Sciatic nerve (tissue), 2 donors: ENCODE data around the gene TRMT2A. TPM values are rescaled to one million over a fixed set of nuclear protein-coding genes. Genes with fewer than 3 reads are reported as not detected.
A peak's percentile ranks its signal among the peaks of the same experiment; 100 is the strongest.

Source experiments
- ATAC-seq: fragments of 200-7000 bp; cut with Tn5 transposase; one replicate; pipeline ENCODE4 v1.9.1; 2020; ENCODE audit warnings: mild to moderate bottlenecking, moderate library complexity
- DNase-seq: peaks from one replicate; pipeline ENCODE4 v3.0.0-alpha.2; 2020; ENCODE audit warnings: low spot score
- intact Hi-C: fragments of 100-400 bp; cut with DNase I; formaldehyde crosslinking; loops from one replicate; pipeline ENCODE4 v1.14.2; 2022
- total RNA-seq: library from RNA; stranded (reverse); fragmentation: NEBNext Ultra II Directional; extraction: Animal tissue kit (Norgen Biotek cat#: 25700); gene quantifications from one replicate; pipeline ENCODE4 v1.2.1, GENCODE V29; 2021
- donor health status: DM: no; HTN: no; CAD: no.
- donor health status: DM: no; HTN: no; CAD: no.

TRMT2A gene
- total RNA-seq, 1 donor from 2014 or later = 46.8 TPM

GRCh38 chr22:20151276-20151588, 34.2 kb upstream of the TRMT2A start:
- no peak for ATAC-seq
- DNase-seq = no peak
- intact Hi-C loops = no loop called here

GRCh38 chr22:20150381-20151275, 33.6 kb upstream of the TRMT2A start, which contains the start of gene CCDC188:
Gene CCDC188 (minus strand): TSS chr22:20151055. CDS start chr22:20150986, 69 bp downstream.
- ATAC-seq = no peak
- no peak for DNase-seq
- intact Hi-C loops = no loop called here

DNA sequence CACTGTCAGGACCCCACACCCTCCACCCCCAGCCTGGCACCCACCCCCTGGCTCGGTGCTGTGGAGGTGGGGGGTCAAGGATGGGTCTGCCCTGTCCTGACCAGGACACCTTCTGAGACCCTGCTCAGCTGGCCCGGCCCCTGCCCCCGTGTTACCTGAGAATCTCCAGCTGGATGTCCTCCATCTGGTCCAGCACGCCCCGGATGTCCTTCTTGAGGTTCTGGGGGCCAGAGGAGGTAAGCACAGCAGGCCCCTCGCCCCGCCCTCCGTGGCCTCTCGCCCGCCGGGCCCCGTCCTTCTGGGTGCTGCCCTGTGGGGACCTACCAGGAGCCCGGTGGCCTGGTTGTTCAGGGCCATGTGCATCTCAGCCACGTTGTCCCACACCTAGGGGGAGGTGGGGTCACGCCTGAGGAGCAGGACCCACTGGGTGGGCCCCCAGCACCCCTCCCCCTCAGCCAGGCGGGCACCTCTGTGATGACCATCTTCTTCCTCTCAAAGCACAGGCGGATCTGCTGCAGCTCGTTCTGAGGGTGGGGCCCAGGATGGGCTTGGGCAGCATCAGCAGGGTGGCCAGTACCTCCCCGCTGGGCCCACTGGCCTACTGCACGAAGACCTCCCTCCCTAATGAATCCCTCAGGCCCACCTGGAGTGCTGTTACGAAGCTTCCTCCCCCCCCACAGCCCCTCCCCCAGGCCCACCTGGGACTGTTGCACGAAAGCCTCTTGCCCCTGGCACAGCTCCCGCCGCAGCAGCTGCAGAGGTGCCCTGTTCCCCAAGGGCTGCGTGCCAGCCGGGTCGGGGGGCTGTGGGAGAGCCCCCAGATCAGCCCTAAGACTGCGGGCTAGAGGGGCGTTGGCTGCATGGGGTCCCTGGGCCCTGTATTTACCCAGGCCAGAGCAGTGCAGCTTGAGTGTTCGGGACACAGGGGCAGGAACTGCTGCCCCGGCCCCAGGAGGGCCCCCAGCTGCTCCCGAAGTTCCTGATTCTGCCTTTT, 32.5 kb upstream of the TRMT2A start:
- intact Hi-C loops = no loop called here
- DNase-seq (no peak), ATAC-seq (no peak)

- ATAC-seq (no peak), DNase-seq (no peak)
- intact Hi-C loops = no loop called here
These were observed 31.4 kb upstream of the TRMT2A start for GRCh38 chr22:20148414-20148813.

DNA sequence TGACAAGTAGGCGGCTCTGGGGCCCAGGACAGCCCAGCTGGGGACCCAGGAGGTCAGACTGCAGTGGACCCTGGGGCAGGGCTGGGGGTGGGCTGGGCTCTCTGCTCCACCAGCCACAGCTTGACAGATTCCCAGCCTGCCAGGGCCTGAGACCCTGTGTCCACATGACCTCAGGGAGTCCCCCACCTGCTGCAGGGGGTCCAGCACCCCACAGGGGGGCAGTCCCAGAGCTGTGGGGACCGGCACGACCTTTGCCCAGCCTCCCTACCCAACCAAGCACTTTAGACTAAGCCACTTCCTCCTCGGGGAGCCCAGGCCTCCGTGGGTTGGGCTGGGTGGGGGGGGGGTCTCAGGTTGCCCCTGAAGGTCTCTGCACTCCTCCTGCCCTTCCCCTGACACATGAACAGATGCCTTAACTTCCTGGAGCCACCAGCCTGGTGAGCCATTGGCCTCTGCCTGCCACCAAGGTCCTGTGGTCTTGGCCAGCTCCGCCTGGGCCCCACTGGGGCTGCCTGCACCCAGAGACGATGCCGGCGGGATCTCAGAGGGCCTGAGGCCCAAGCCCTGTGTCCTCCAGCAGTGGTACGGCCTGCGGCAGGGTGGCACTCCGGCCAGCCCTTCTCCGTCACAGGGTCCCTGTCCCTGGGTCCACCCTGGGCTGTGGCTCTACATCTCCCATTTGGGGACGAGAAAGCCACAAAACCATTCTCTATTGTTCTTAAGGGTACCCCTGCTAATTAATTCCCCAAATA, 30.4 kb upstream of the TRMT2A start:
- intact Hi-C loops = no loop called here
- ATAC-seq = no peak
- DNase-seq = no peak

DNA sequence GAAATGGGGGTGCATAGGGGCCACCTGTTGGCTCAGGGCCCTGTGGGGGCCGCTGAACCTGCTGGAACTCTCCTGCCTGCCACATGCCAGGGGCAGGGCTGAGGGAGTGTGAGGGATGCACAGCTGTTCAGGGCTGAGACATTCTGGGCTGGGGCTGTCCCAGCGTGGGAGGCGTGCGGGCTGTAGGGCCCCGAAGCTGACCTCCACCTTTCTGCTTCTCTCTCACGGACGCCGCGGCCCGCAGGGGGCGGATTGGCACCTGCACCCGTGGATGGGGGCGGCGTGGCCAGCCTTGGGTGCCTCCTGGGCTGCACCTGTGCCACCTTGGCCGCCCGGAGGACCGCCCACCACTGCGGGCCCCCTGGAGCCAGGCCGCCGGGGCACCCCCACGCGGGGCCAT, 29.8 kb upstream of the TRMT2A start:
- ATAC-seq = no peak
- intact Hi-C loops = no loop called here
- no peak for DNase-seq

DNA sequence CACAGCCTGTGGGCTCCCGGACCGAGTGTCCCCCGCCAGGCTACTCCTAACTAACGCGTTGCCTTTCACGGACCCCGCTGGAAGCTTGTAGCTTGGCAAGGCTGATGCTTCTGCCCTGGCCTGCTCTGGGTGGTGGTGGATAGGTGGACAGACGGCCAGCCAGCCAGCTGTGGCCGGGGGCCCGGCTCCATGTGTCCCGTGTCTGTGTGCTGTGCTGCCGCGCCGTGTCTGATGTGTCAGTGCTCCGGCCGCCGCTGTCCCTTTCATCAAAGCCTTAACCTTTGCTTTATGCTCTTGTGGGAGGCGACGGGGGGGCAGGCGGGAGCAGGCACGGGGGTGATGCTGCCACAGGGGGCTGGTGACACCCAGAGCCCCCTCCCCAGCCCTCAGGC, 28.8 kb upstream of the TRMT2A start:
- DNase-seq = no peak
- intact Hi-C loops = no loop called here
- ATAC-seq = no peak

- intact Hi-C loops = no loop called here
- ATAC-seq = no peak
- no peak for DNase-seq
These were observed 28.3 kb upstream of the TRMT2A start for GRCh38 chr22:20145206-20145831.

DNA sequence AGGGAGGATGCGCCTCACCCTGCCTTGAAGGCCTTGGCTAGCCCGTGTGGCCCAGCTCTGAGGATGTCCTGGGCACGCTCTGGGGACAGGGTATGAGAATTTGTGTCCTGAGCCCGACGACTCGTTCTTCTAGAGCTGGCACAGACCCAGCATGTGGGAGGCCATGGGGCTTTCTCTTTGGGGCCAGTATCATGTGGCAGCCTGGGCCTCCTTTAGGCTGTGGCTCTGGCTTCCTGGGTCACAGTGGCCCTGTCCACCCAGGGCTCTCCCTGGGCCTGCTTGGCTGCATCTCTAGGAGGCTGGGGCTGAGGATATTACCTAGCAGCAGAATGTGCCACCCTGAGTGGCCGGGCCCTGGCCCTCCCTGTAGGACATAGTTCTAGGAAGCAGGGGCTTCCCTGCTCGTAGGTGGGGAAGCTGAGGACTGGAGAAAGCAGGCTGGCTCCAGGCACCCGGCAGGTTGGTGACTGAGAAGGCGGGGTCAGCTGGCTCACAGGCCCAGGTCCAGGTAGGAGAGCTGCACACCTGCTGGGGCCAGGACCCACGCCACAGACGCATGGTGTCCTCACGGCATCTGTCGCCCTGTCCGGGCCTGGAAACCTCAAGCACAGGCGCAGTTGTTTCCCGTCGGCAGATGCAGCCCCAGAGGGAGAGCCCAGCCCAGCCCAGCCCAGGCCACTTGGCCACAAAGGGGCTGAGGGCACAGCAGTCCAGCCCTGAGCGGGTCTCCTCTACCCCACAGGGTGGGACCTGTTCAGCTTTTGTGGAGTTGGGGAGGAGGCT, 27.0 kb upstream of the TRMT2A start:
- ATAC-seq (no peak), DNase-seq (no peak)
- intact Hi-C loops = no loop called here

DNA sequence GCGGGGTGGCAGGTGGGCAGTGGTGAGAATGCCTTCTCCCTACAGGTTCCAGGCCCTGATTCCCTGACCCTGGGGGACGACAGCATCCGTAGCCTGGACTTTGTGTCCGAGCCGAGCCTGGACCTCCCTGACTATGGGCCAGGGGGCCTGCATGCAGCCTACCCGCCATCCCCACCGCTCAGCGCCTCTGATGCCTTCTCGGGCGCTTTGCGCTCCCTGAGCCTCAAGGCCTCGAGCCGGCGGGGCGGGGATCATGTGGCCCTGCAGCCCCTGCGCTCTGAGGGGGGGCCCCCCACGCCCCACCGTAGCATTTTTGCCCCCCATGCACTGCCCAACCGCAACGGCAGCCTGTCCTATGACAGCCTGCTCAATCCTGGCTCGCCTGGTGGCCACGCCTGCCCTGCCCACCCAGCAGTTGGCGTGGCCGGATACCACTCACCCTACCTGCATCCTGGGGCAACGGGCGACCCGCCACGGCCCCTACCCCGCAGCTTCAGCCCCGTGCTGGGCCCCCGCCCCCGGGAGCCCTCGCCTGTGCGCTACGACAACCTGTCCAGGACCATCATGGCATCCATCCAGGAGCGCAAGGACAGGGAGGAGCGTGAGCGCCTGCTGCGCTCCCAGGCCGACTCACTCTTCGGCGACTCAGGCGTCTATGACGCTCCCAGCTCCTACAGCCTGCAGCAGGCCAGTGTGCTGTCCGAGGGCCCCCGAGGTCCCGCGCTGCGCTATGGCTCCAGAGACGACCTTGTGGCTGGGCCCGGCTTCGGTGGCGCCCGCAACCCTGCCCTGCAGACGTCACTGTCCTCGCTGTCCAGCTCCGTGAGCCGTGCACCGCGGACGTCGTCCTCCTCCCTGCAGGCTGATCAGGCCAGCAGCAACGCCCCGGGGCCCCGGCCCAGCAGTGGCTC, 25.9 kb upstream of the TRMT2A start:
- intact Hi-C loops = no loop called here
- ATAC-seq (no peak), DNase-seq (no peak)

DNA sequence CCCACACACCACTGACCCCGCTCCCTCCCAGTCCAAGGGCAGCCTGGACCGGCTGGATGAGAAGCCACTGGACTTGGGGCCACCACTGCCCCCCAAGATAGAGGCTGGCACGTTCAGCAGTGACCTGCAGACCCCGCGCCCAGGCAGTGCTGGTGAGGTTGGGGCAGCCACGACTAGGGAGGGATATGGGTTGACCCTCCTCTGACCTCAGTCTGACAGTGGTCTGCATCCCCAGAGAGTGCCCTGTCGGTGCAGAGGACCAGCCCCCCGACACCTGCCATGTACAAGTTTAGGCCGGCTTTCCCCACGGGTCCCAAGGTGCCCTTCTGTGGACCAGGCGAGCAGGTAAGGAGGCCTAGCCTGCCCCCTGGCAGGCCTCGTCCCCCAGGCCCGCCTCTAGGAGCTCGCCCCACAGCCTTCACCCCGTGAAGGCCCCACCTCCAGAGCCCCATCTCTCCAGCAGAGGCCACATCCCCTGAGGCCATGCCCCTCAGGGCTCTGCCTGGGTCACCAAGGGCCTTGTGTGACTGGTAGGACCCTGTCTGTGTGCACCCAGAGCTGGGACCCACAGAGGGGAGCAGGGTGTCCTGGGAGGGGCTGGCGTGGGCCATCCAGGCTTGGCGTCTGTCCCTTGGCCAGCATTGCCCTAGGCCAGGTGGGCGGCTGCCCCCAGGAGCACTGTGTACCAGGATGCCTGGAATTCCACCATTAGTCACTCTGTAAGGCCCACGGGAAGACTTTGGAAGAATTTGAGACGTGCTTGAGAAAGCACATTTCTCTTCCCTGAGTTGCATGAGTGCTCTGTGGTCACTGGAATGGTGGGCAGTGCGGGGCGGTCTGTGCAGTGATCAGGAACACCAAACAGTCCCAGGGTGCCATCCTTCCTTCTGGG, 24.4 kb upstream of the TRMT2A start:
- DNase-seq = no peak
- ATAC-seq = peak; percentile 27
- intact Hi-C loops = no loop called here

- ATAC-seq = no peak
- no peak for DNase-seq
- intact Hi-C loops = no loop called here
These were observed 23.5 kb upstream of the TRMT2A start for GRCh38 chr22:20140521-20140964.

DNA sequence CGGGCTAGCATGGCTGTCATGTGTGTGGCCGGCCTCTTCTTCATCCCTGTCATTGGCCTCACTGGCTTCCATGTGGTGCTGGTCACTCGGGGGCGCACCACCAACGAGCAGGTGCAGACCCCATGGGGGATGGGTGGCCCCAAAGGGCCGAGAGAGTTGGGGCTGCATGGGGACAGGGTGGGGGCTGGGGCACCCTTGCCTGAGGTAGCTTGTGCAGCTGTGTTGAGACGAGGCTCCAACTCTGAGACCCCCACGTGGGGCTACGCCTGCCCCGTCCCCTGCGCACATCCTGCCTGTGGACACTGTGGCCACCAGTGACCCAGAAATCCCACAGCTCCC, 23.1 kb upstream of the TRMT2A start:
- ATAC-seq = no peak
- intact Hi-C loops = no loop called here
- DNase-seq = no peak

- DNase-seq (no peak), ATAC-seq (no peak)
- intact Hi-C loops = no loop called here
These were observed 22.5 kb upstream of the TRMT2A start for GRCh38 chr22:20139391-20140106.

GRCh38 chr22:20138868-20139267, 21.8 kb upstream of the TRMT2A start:
- intact Hi-C loops = no loop called here
- no peak for DNase-seq
- no peak for ATAC-seq

- no peak for ATAC-seq
- intact Hi-C loops = no loop called here
- no peak for DNase-seq
These were observed 21.4 kb upstream of the TRMT2A start for GRCh38 chr22:20138417-20138738.
